Muscle of back (tissue), 10 donors: ENCODE data around the gene AFAP1L2. TPM values are rescaled to one million over a fixed set of nuclear protein-coding genes. Genes with fewer than 3 reads are reported as not detected.

Experiments
- polyA plus RNA-seq, 10 donors: library from polyadenylated mRNA; unstranded; fragments of 120-200 nt; gene quantifications; one replicate each; pipeline ENCODE4 v1.2.1, GENCODE V29; 2013; ENCODE audit not compliant: insufficient read length in 10 of 10

AFAP1L2 gene
- polyA plus RNA-seq, 10 donors: 31.0 to 46.9 (median 38.3) TPM

Other genes with a start within 250 kb of the AFAP1L2 start
- 10 to 100 TPM in 8 of 10 donors, 1 to 10 TPM in 2; 8.1 to 17.9 (median 13.2) TPM for gene CCDC186, start 230.3 kb downstream of the AFAP1L2 start, polyA plus RNA-seq
- gene TDRD1, start 225.1 kb downstream of the AFAP1L2 start, polyA plus RNA-seq: under 1 TPM; 0.11 to 0.36 (median 0.29) TPM
- 1 to 10 TPM in 2 of 10 donors, under 1 TPM in 8; 0.13 to 7.6 (median 0.33) TPM for gene VWA2, start 165.2 kb downstream of the AFAP1L2 start, polyA plus RNA-seq